GM19025 (cell line): ENCODE measurements around the gene HSPBAP1.
"Not testable (repeated sequence)": the region's sequence is repeated elsewhere in the genome, so short reads cannot be mapped to it uniquely, and the experiment has no call there.

Experiments
- ATAC-seq: cut with Tn5 transposase; IDR thresholded peaks from one replicate; pipeline ENCODE4 v1.9.1; 2021; ENCODE audit warnings: mild to moderate bottlenecking, low read depth, moderate library complexity; ENCODE audit not compliant: unreplicated experiment

HSPBAP1 gene

DNA sequence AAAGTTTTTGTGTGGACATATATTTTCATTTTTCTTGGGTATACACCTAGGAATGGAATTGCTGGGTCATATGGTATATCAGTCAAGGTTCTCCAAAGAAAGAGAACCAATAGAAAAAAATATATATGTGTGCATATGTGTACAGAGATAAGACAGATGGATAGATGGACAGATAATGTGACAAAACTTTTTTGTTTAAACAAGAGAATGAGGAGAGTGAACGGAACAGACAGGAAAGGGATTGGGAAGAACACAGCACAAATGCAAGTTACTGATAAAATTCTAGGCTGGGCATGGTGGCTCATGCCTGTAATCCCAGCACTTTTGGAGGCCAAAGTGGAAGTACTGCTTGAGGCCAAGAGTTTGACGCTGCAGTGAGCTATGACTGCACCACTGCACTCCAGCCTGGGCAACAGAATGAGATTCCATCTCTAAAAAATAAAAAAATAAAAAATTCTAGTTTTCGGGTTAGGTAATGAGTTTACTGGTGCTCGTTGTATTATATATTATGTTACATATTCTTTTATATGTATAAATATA, 50.0 kb downstream of the HSPBAP1 start:
- ATAC-seq: no peak

DNA sequence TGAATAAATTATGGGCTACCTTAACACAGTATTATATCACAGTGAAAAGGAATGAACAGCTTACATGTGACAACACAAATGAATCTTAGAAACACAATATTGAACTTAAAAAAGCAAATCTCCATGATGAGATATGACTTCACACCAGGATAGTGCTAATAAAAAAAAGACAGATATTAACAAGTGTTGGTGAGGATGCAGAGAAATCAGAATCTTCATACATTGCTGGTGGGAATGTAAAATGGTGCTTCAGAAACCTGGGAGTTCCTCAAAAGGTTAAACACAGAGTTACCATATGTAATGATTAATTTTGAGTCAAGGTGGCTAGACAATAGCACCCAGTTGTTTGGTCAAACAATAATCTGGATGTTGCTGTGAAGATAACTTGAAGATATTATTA, 51.4 kb downstream of the HSPBAP1 start:
- ATAC-seq: no peak

DNA sequence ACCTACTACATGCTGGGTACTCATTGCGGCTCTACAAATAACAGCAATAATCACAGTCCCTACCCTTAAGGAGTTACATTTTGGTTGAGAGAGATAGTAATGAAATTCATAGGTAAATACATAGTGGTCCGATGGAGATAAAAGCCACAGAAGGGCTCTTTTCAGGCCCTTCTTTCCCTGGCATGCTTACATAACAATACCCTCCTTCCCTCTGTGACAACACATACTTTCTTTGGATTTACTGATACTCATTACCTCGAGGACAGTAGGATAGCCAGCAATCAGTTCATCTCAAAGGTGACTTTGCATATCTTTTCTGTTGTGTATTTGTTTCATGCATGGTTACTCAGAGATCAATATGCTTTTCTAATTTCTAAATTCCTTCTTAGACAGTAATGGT, 54.5 kb downstream of the HSPBAP1 start:
- ATAC-seq: no peak

DNA sequence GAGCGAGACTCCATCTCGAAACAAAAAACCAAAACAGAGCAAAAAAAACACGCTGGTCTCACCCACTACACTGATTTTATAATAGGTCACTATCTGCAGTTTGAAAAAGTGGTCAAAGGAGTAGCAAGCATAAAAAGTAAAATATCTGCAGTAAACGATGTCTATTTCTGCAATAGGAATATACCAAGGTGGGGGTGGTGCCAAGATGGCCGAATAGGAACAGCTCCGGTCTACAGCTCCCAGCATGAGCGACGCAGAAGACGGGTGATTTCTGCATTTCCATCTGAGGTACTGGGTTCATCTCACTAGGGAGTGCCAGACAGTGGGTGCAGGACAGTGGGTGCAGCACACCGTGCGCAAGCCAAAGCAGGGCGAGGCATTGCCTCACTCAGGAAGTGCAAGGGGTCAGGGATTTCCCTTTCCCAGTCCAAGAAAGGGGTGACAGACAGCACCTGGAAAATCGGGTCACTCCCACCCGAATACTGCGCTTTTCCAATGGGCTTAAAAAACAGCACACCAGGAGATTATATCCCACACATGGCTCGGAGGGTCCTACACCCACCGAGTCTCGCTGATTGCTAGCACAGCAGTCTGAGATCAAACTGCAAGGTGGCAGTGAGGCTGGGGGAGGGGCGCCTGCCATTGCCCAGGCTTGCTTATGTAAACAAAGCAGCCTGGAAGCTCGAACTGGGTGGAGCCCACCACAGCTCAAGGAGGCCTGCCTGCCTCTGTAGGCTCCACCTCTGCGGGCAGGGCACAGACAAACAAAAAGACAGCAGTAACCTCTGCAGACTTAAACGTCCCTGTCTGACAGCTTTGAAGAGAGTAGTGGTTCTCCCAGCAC, 60.7 kb downstream of the HSPBAP1 start:
- ATAC-seq: not testable (repeated sequence)

DNA sequence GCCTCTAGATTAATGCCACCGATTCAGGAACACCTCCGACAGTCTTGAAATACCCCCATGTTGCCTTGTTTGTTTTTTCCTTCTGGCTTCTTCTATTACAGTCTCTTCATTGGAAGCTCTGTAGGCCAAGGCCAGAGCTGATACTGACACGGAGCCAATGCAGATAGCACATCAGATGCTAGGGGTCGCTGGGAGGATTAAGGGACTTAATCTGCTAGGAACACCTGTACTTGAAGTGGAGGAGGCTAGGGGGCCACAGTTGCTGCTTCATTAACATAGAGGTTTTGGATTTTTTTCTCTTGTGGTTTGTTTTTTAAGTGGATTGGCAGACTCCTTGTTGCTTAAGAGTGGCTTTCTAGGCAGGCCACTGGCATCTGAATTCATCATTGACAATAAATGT, 63.4 kb downstream of the HSPBAP1 start:
- ATAC-seq: no peak

DNA sequence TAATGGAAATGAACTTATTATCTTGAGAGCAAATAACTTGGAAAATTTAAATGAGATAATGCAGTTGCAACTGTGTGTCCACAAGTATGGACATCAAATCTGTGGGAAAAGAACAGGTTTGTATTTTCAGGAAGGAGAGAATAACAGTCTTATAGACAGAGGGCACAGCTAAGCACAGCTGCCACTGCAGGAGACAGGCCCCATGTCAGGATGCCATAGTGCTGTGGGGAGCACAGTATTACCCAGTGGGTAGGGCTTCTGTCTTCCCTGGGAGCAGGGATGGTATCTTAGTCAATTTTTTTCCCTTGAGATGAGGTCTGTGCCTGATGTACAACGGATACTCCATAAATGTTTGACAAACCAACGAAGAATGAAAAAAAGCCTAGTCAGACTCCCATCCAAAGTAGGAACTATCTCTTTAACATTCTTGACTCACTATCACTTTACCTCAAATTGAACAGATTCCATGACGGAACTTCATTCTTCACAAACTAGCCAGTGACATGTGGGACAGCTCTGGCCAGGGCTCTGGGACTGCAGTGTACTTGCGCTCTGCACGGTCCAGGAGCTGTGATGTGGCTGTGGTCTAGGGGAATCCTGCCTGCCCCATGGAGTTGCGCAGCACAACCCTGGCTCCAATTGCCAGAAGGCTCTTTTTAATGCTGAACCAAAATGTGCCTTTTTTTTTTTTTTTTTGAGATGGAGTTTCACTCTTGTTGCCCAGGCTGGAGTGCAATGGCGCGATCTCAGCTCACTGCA, 64.7 kb downstream of the HSPBAP1 start:
- ATAC-seq: no peak

DNA sequence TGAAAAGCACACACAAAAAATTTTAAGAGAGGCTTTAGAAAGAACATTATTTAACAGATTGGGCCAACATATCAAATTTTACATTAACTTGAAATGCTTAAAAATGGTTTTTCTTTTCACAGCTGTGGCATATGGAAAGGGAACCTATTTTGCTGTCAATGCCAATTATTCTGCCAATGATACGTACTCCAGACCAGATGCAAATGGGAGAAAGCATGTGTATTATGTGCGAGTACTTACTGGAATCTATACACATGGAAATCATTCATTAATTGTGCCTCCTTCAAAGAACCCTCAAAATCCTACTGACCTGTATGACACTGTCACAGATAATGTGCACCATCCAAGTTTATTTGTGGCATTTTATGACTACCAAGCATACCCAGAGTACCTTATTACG, 65.4 kb downstream of the HSPBAP1 start:
- ATAC-seq: no peak

DNA sequence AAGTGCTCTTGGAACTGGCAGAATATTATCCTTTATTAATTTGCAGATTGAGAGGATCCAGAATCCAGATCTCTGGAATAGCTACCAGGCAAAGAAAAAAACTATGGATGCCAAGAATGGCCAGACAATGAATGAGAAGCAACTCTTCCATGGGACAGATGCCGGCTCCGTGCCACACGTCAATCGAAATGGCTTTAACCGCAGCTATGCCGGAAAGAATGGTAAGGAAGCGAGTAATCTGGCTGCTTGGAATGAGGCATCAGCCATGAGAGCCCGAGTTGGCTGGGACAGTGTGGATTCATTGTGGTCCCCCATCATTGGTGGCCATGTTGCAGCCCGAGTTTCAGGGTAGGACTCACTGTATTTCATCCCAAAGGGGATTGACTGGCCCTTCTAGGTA, 65.9 kb downstream of the HSPBAP1 start:
- no peak for ATAC-seq

DNA sequence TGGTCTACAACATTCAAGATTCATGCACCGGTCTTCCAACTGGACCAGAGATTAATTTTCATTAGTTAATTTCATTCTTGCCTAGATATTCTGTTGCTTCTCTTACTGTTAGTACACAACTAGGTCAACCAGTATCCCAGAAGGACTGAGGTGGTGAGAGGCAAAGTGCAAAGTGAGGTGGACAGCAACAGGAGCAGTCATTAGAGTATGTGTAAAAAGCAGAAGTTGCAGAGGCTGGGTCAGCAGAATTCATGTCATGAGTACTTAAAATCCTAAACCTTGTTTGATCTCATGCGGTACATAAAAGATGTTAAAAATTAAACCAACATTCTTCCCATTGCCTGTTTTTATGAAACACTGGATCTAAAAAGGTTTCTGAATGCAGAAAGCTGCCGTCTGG, 66.3 kb downstream of the HSPBAP1 start:
- ATAC-seq: no peak

DNA sequence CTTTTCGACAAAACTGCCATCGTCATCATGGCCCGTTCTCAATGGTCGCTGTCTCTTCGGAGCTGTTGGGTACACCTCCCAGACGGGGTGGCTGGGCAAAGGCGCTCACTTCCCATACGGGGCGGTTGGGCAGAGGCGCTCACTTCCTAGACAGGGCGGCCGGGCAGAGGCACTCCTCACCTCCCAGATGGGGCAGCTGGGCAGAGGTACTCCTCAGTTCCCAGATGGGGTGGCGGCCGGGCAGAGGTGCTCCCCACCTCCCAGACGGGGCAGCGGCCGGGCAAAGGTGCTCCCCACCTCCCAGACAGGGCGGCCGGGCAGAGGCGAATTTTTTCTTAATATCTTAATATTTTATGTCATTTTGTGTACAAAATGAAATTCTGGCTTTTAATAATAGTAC, 68.5 kb downstream of the HSPBAP1 start:
- ATAC-seq: no peak

DNA sequence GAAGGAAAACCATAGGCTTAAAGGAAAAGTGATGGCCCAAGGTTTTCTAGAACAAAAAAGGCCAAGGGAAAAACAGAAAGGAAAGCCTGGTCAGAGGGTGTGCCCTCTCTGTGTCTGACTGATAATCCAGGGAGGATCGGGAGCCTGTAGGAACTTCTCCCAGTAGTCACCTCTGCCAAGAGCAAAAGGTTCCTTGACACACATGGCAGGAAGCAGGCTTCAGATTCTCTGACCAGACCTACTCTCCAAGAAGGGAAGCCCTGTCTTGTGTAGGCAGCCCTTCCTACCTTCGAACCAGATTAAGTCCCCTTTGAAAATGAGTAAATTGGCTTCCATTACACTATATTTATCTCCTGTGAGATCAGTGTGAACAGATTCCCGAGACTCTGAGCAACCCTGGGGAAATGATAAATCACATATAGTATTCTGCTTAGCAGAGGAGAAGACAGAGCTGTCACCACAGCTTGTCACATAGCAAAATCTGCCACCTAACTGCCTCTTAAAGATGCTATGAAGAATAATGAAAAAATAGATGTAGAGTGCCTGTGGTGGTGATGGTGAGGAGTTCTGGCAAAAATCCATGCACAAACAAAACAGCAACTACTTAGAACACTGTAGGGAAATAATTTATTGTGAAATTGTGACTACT, 74.2 kb downstream of the HSPBAP1 start:
- no peak for ATAC-seq

DNA sequence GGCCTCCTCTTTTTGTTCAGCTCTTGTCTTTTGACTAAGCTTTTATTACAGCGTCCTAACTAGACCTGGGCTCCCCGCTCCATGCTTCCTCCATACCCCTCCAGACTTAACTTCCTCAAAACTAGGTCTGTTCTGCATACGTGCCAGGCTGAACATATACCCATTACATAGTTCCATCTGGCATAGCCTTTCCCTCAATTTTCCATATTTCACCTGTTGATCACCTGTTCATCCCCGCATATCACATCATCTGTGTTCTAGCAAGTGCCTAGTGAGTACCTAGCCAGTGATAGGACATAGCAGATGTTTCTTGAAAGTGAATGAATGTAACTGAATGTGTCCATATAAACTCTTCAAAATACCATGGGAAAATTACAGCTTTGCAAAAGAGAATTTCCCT, 77.0 kb downstream of the HSPBAP1 start:
- no peak for ATAC-seq

DNA sequence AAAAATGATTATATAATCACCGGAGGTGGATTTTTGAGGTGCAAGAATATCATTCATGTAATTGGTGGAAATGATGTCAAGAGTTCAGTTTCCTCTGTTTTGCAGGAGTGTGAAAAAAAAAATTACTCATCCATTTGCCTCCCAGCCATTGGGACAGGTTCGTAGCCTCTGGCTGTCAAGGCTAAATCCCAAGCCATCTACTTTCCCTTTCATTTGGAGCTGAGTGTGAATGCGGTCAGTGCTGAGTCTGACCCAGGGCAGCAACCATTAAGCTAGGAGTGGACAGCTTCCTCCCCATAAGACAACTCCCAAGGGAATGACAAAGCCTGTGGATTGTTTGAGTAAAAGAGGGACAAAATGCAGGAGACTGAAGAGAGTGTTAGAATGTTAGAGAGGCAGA, 79.4 kb downstream of the HSPBAP1 start:
- ATAC-seq: no peak

DNA sequence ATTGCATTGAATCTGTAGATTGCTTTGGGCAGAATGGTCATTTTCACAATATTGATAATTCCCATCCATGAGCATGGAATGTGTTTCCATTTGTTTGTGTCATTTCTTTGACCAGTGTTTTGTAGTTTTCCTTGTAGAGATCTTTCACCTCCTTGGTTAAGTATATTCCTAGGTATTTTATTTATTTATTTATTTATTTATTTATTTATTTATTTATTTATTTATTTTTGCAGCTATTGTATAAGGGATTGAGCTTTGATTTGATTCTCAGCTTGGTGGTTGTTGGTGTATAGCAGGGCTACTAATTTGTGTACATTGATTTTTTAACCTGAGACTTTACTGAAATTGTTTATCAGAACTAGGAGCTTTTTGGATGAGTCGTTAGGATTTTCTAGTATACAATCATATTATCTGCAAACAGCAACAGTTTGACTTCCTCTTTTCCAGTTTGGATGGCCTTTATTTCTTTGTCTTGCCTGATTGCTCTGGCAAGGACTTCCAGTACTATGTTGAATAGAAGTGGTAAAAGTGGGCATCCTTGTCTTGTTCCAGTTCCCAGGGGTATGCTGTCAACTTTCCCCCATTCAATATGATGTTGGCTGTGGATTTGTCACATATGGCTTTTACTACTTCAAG, 82.9 kb downstream of the HSPBAP1 start:
- not testable (repeated sequence) for ATAC-seq

DNA sequence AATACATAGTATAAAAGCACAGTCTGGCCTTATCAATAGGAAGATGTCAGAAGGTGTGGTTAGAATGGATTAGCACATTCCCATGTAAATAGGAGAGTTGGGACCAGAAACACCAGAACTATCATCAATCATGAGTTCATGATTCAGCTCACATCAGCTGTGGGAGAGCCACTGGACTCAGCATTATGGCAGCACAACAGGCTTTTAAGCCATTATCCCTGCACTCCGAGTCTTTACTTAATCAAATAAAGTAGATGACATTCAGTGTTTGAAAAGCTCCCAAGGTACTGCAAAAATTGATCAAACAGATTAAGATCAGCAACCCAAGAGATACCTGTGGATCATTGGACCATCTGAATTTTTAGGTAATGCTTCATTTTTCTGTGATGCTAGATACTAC, 88.3 kb downstream of the HSPBAP1 start:
- no peak for ATAC-seq

DNA sequence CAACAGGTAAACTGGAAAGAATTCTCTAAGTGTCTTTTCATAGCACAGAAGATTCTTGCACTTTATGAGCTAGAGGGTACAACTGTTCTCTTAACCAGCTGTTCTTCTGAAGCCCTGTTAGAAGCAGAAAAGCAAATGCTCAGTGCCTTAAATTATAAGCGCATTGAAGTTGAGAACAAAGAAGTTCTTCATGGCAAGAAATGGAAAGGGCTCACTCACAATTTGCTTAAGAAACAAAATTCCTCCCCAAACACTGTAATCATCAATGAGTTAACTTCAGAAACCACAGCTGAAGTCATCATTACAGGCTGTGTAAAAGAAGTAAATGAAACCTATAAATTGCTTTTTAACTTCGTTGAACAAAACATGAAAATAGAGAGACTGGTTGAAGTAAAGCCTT, 93.4 kb downstream of the HSPBAP1 start:
- no peak for ATAC-seq

DNA sequence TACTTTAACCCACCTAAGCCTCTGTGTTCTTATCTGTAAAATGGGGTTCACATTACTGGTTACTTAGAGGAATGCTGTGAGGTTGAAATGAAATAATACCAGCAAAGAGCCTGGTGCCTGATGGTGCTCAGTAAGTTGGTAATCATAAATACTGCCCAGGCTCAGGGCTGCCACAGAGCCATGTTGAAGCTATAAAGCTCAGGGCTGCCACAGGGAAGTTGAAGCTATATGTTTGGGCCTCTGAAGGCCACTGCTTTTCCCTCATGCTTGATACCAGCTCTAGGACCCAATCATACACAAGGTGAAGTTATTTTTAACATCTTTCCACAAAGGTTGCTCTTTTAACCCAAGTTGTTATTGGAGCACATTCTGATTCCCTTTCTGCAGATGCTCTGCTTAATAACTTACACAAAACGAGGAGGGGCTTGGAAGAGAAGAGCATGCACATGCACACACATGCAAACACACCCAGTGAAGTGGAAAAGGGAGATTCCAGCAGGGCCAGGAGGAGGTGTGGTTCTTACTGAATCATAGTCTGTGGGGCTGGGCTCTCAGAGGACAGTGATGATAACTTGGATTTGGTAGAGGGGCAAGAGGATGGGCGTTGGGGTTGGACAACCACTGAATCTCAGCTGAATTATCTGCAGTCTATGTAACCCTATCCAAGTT, 95.5 kb downstream of the HSPBAP1 start:
- ATAC-seq: peak; percentile 85

DNA sequence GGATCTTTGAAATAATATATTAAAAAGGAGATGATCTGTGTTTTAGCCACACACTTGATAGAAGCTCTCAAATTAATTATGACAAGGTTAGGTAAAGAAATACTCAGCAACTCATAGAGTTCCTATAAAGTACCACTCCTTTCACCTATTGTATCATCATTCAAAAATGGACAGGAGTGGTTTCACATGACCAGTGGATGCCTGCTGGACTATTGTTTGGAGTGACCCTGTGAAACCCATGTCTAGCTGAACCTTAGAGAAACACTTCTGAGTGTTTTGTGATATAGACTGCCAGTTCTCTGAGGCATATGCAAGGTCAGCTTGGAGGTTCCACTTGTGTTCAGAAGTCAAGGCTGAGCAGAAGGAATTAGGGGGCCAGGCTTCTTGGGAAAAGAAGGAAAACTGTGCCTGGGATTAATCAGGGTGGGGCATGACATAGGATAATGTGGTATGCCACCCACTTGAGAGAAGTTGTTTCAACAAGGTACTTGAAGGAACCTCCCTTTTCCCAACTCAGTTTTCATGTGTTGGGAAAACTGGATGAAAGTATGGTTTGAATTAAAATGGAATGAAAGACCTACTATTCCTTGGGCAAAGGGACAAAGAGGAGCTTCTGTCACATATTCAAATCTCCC, 97.6 kb downstream of the HSPBAP1 start:
- ATAC-seq: no peak

DNA sequence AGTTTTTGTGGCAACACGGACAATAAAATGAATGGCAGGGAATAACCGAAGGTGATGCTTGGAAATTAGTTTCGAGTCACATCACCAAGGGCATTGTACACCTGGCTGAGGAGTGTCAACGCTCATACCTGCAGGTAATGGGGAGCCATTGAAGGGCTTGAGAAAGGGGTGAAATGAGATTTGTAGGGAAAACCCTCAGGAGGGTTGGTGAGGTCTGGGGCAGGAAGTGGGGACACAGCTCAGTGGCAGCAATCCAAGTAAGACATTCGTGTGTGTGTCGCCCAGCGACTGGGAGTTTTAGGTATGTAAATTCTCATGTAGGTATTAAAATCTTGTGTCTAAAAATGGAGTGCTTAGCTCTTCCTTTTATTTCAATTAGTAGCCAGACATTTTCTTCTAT, 98.7 kb downstream of the HSPBAP1 start:
- ATAC-seq: no peak

DNA sequence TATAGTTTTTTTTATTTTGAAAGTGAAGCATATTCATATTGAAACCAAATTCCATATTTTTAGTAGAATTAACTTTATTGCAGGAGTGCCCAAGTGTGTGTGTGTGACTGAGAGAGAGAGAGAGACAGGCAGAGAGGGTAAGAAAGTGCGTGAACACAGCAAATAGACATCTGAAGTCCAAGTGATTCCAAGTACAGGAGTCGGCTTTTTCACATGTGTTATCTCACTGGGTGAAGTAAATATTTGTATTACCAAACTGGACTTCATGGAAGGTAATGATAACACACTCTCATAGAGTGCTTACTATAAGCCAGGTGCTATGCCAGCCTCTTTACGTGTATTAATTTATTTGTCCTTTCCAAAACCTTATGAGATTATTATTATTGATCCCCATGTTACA, 101.0 kb downstream of the HSPBAP1 start:
- ATAC-seq: no peak
